ENCODE data around the gene SS18L1.

The SS18L1 gene

GRCh38 chr20:62222972-62223371, 79.4 kb downstream of the SS18L1 start:
- no peak for DNase-seq

- no peak for DNase-seq
Observed at GRCh38 chr20:62223571-62223970, 80.0 kb downstream of the SS18L1 start.

- DNase-seq, result no peak
Observed at GRCh38 chr20:62224113-62224855, 80.7 kb downstream of the SS18L1 start.

GRCh38 chr20:62225026-62225425, 81.5 kb downstream of the SS18L1 start:
- no peak for DNase-seq

- DNase-seq, result no peak
Observed at GRCh38 chr20:62225820-62226635, 82.5 kb downstream of the SS18L1 start.

- peak in 4 of 56 donors; percentile 12 to 35 (median 32) for DNase-seq
Observed at GRCh38 chr20:62226707-62227590, 83.4 kb downstream of the SS18L1 start.

- DNase-seq, result no peak
Observed at GRCh38 chr20:62227591-62227976, 84.0 kb downstream of the SS18L1 start.

GRCh38 chr20:62227977-62228958, 84.7 kb downstream of the SS18L1 start:
- DNase-seq, result no peak

GRCh38 chr20:62228982-62229545, 85.5 kb downstream of the SS18L1 start:
- no peak for DNase-seq

GRCh38 chr20:62229667-62230066, 86.1 kb downstream of the SS18L1 start:
- DNase-seq, result no peak

GRCh38 chr20:62230276-62230675, 86.7 kb downstream of the SS18L1 start:
- DNase-seq, result no peak

GRCh38 chr20:62230696-62231095, 87.1 kb downstream of the SS18L1 start:
- DNase-seq, result no peak

GRCh38 chr20:62231292-62231691, 87.7 kb downstream of the SS18L1 start:
- DNase-seq, result no peak

Data from amygdala (tissue), 56 donors.